A673 (cell line): Measurements from ENCODE around the gene SMAP2. TPM values are rescaled to one million over a fixed set of nuclear protein-coding genes. Genes with fewer than 3 reads are reported as not detected.

ENCODE experiments used
- BruUV-seq: library from RNA; stranded (reverse); fragments of 400-500 nt; replicated peaks from 2 replicates; lab custom pipeline; 2021; lab: Mats Ljungman, UMichigan
- CTCF ChIA-PET: fragments of 300-600 bp; sonication (Branson Sonifier 250); formaldehyde crosslinking; loops from one replicate; lab custom pipeline; 2022; ENCODE audit warnings: antibody characterized with exemption; lab: Charles Lee
- POLR2A ChIA-PET: fragments of 300-600 bp; sonication (Branson Sonifier 250); formaldehyde crosslinking; loops from one replicate; lab custom pipeline; 2022; ENCODE audit warnings: antibody characterized with exemption; ENCODE audit not compliant: low non-redundant PET; lab: Charles Lee
- DNase-seq: peaks from one replicate; pipeline ENCODE4 v3.0.0-alpha.2; 2015; ENCODE audit warnings: low spot score
- H3K27ac ChIP-seq: fragments of 200-600 bp; sonication (generic); 2 replicates; pipeline ENCODE4 v1.5.1; 2016; ENCODE audit warnings: mixed run types, low read depth, mild to moderate bottlenecking, mixed read lengths, antibody characterized with exemption, low read length; ENCODE audit not compliant: poor library complexity, severe bottlenecking
- H3K27me3 ChIP-seq: fragments of 200-600 bp; sonication (generic); replicated peaks from 2 replicates; pipeline ENCODE4 v1.6.1; 2017; ENCODE audit warnings: mixed run types, low read depth, mild to moderate bottlenecking, mixed read lengths, antibody characterized with exemption, low read length; ENCODE audit not compliant: insufficient read depth, poor library complexity
- H3K36me3 ChIP-seq: fragments of 200-600 bp; sonication (generic); 2 replicates; pipeline ENCODE4 v1.6.1; 2016; ENCODE audit warnings: mixed run types, mild to moderate bottlenecking, mixed read lengths, antibody characterized with exemption, low read length; ENCODE audit not compliant: insufficient read depth, poor library complexity, severe bottlenecking
- H3K4me1 ChIP-seq: fragments of 200-600 bp; sonication (generic); 2 replicates; pipeline ENCODE4 v1.6.1; 2017; ENCODE audit warnings: mixed run types, mild to moderate bottlenecking, mixed read lengths, antibody characterized with exemption, low read length; ENCODE audit not compliant: insufficient read depth, poor library complexity, severe bottlenecking
- H3K4me3 ChIP-seq: fragments of 200-600 bp; sonication (generic); 2 replicates; pipeline ENCODE4 v1.5.1; 2016; ENCODE audit warnings: low read depth, mixed run types, mild to moderate bottlenecking, mixed read lengths, low read length; ENCODE audit not compliant: poor library complexity, severe bottlenecking
- H3K9me3 ChIP-seq: fragments of 200-600 bp; sonication (generic); 2 replicates; pipeline ENCODE4 v1.6.1; 2016; ENCODE audit warnings: mixed run types, low read depth, mild to moderate bottlenecking, mixed read lengths, antibody characterized with exemption, low read length; ENCODE audit not compliant: poor library complexity, severe bottlenecking
- CTCF ChIP-seq: fragments of 300-800, 200-600 bp; sonication (generic); conservative IDR thresholded peaks from 2 replicates; pipeline ENCODE4 v1.5.1; 2017; ENCODE audit warnings: low read depth, mild to moderate bottlenecking, antibody characterized with exemption, low read length, moderate library complexity, mixed read lengths
- EZH2 ChIP-seq: fragments of 200-600 bp; sonication (generic); IDR thresholded peaks from 2 replicates; pipeline ENCODE4 v1.6.1; 2017; ENCODE audit warnings: borderline replicate concordance, low read depth, mild to moderate bottlenecking, mixed read lengths, antibody characterized with exemption, low read length; ENCODE audit not compliant: poor library complexity, severe bottlenecking
- intact Hi-C: fragments of 100-400 bp; cut with micrococcal nuclease; formaldehyde crosslinking; loops from one replicate; pipeline ENCODE4 v1.10.0; 2022; ENCODE audit not compliant: unreplicated experiment
- total RNA-seq: library from RNA; stranded (reverse); gene quantifications from 2 replicates; pipeline ENCODE4 v1.2.3, GENCODE V29; 2021

The SMAP2 gene
- total RNA-seq, 1 experiment from 2014 or later: 58.5 TPM

- DNase-seq: no peak
- Histone ChIP-seq H3K27me3 (no peaks in the 10 kb centered on the region), H3K9me3 (no peaks in the 10 kb centered on the region), H3K27ac (no peak overlapping the region), H3K4me1 (no peaks in the 10 kb centered on the region), H3K4me3 (no peak overlapping the region), H3K36me3 (no peaks in the 10 kb centered on the region)
- ChIA-PET CTCF (interaction anchor here (1.7 to 3.2 kb wide), 2 partner anchors 101 to 295 kb away, joined by 11 to 22 read pairs; no protein-coding TSS in a partner anchor), POLR2A (no interaction called here)
- intact Hi-C loops: loop anchor here (10.0 kb wide), 1 partner anchor 294 kb away; no protein-coding TSS in a partner anchor
- no peak for TF ChIP-seq EZH2
- no peak for TF ChIP-seq CTCF
- BruUV-seq: no TSS peak
Measured at GRCh38 chr1:40439247-40439646, 65.7 kb downstream of the SMAP2 start.

- BruUV-seq: no TSS peak
- ChIA-PET POLR2A (interaction anchor here (0.9 kb wide), 1 partner anchor 81 kb away, joined by 4 read pairs; the partner anchor contains the start of gene ZNF684), CTCF (interaction anchor here (0.6 to 0.9 kb wide), 2 partner anchors 10 to 12 kb away, joined by 4 read pairs; no protein-coding TSS in a partner anchor)
Measured at GRCh38 chr1:40449684-40450494, 76.4 kb downstream of the SMAP2 start, which contains the start of gene ZFP69B. ZFP69B (plus strand) TSS chr1:40450476; CDS start chr1:40450962, 486 bp downstream.

GRCh38 chr1:40450495-40451237 lies 77.1 kb downstream of the SMAP2 start:
- BruUV-seq: TSS peak; percentile 83
- Histone ChIP-seq H3K4me3 (peak overlapping the region; percentile 74), H3K27ac (peak overlapping the region; percentile 86), H3K4me1 (peaks cover 8% of the 10 kb centered on the region), H3K36me3 (peaks cover 26% of the 10 kb centered on the region), H3K9me3 (peaks cover 21% of the 10 kb centered on the region), H3K27me3 (no peaks in the 10 kb centered on the region)
- POLR2A ChIA-PET: interaction anchor here (0.9 kb wide), 1 partner anchor 81 kb away, joined by 4 read pairs; the partner anchor contains the start of gene ZNF684
- DNase-seq: peak; percentile 83
- CTCF ChIA-PET: interaction anchor here (0.6 to 0.9 kb wide), 3 partner anchors 11 to 22 kb away, joined by 3 to 4 read pairs (median 4); no protein-coding TSS in a partner anchor
- intact Hi-C loops: no loop called here
- TF ChIP-seq EZH2 (no peak), CTCF (no peak)

More at GRCh38 chr1:40449684-40450494, 76.4 kb downstream of the SMAP2 start, which contains the start of gene ZFP69B:
- no peak for TF ChIP-seq EZH2
- Histone ChIP-seq H3K27me3 (no peaks in the 10 kb centered on the region), H3K27ac (peak within 1 kb of the TSS; percentile 86), H3K4me1 (peaks cover 8% of the 10 kb centered on the region), H3K9me3 (peaks cover 16% of the 10 kb centered on the region), H3K36me3 (peaks cover 20% of the 10 kb centered on the region), H3K4me3 (peak within 1 kb of the TSS; percentile 74)
- intact Hi-C loops: no loop called here
- DNase-seq: peak; percentile 96
